CD4-positive, alpha-beta T cell (primary cell): ENCODE measurements around the gene FKBP2. TPM values are rescaled to one million over a fixed set of nuclear protein-coding genes. Genes with fewer than 3 reads are reported as not detected.

Experiments
- ATAC-seq: fragments of 200-7000 bp; cut with Tn5 transposase; one replicate; pipeline ENCODE4 v1.10.0; 2022; ENCODE audit warnings: mild to moderate bottlenecking; ENCODE audit not compliant: poor library complexity
- CTCF ChIA-PET: fragments of 350-600 bp; sonication (Branson Sonifier 250); formaldehyde crosslinking; loops from one replicate; lab custom pipeline; 2021; ENCODE audit warnings: antibody characterized with exemption, inconsistent platforms; lab: Charles Lee
- POLR2A ChIA-PET: fragments of 350-600 bp; sonication (Branson Sonifier 250); formaldehyde crosslinking; loops from one replicate; lab custom pipeline; 2021; ENCODE audit warnings: antibody characterized with exemption, inconsistent platforms; lab: Charles Lee
- DNase-seq, 14 experiments: peaks; one replicate each; pipeline ENCODE4 v3.0.0-alpha.2; 2013 to 2020; ENCODE audit warnings: mixed read lengths in 2 of 14
- H3K27ac ChIP-seq, 2 donors: one replicate each; pipeline versions ENCODE4 v1.5.1 to v1.7.0; 2013; ENCODE audit warnings: low read length in 2 of 2, low read depth in 1 of 2, mild to moderate bottlenecking in 1 of 2
- H3K27me3 ChIP-seq, 2 experiments: 1 replicate in 1 of 2; 2 replicates in 1 of 2; pipeline versions ENCODE4 v1.6.1 to v1.7.0; 2013; ENCODE audit warnings: low read length in 2 of 2, control low read depth in 1 of 2, mild to moderate bottlenecking in 1 of 2, moderate library complexity in 1 of 2; ENCODE audit not compliant: insufficient read depth in 2 of 2, control insufficient read depth in 1 of 2
- H3K36me3 ChIP-seq: one replicate; pipeline ENCODE4 v1.6.1; 2013; ENCODE audit warnings: low read length, control low read depth; ENCODE audit not compliant: insufficient read depth
- H3K4me1 ChIP-seq: one replicate; pipeline ENCODE4 v1.6.1; 2013; ENCODE audit warnings: low read length, control low read depth; ENCODE audit not compliant: insufficient read depth
- H3K4me3 ChIP-seq: one replicate; pipeline ENCODE4 v1.5.1; 2013; ENCODE audit warnings: mild to moderate bottlenecking, low read length, moderate library complexity
- H3K9me3 ChIP-seq, 2 experiments: 1 replicate in 1 of 2; 2 replicates in 1 of 2; pipeline versions ENCODE4 v1.6.1 to v1.7.0; 2013; ENCODE audit warnings: low read length in 2 of 2, mild to moderate bottlenecking in 2 of 2, control low read depth in 1 of 2, moderate library complexity in 1 of 2; ENCODE audit not compliant: control insufficient read depth in 1 of 2, insufficient read depth in 1 of 2
- H3K27ac Mint-ChIP-seq: one replicate; pipeline ENCODE4 v1.8.0; 2020; ENCODE audit warnings: mixed read lengths
- H3K27me3 Mint-ChIP-seq: one replicate; pipeline ENCODE4 v1.8.0; 2021; ENCODE audit warnings: mixed read lengths
- H3K36me3 Mint-ChIP-seq: one replicate; pipeline ENCODE4 v1.8.0; 2021; ENCODE audit warnings: low read depth, mixed read lengths
- H3K4me1 Mint-ChIP-seq: one replicate; pipeline ENCODE4 v1.8.0; 2021; ENCODE audit warnings: low read depth, mixed read lengths
- H3K4me3 Mint-ChIP-seq: one replicate; pipeline ENCODE4 v1.8.0; 2020; ENCODE audit warnings: mild to moderate bottlenecking, mixed read lengths
- H3K9me3 Mint-ChIP-seq: one replicate; pipeline ENCODE4 v1.8.0; 2020; ENCODE audit warnings: mixed read lengths
- CTCF ChIP-seq: fragments of 200-600 bp; IDR thresholded peaks from one replicate; pipeline ENCODE4 v1.8.0; 2022; ENCODE audit warnings: antibody characterized with exemption, mild to moderate bottlenecking
- intact Hi-C, 2 experiments: fragments of 100-400 bp; cut with DNase I in 1 of 2; cut with micrococcal nuclease in 1 of 2; formaldehyde crosslinking; loops; one replicate each; pipeline versions ENCODE4 v1.15.1 to v1.9.0; 2023 to 2025; cut with DNase I, micrococcal nuclease
- total RNA-seq, 174 experiments: library from RNA in 2 of 174; stranded (reverse) in 2 of 174; gene quantifications; one replicate each; pipeline ENCODE4 v1.2.3 and lab custom pipeline; 2021 to 2026

FKBP2 gene
- total RNA-seq, 2 experiments from 2014 or later = 11.2 to 14.6 TPM

GRCh38 chr11:64210301-64211020 lies 30.4 kb upstream of the FKBP2 start:
- Histone ChIP-seq H3K27ac (no peak overlapping the region), H3K9me3 (no peaks in the 10 kb centered on the region), H3K4me1 (peaks cover 46% of the 10 kb centered on the region), H3K4me3 (no peak overlapping the region), H3K27me3 (no peaks in the 10 kb centered on the region), H3K36me3 (peaks cover 57% of the 10 kb centered on the region)
- no peak for ATAC-seq
- Mint-ChIP-seq H3K4me1 (peaks cover 36% of the 10 kb centered on the region), H3K27me3 (no peaks in the 10 kb centered on the region), H3K4me3 (no peak overlapping the region), H3K9me3 (no peaks in the 10 kb centered on the region), H3K27ac (no peak overlapping the region), H3K36me3 (peaks cover 77% of the 10 kb centered on the region)
- ChIA-PET POLR2A (interaction anchor here (1.5 to 7.1 kb wide), 3 partner anchors 15 to 31 kb away, joined by 4 to 116 read pairs (median 5); partner anchors contain the start of genes FKBP2, NUDT22, STIP1 and TRPT1), CTCF (no interaction called here)
- TF ChIP-seq CTCF = no peak
- intact Hi-C loops = no loop called here
- no peak for DNase-seq

- H3K4me3 ChIP-seq = no peak overlapping the region
- H3K4me1 ChIP-seq = peaks cover 37% of the 10 kb centered on the region
- H3K36me3 ChIP-seq = peaks cover 60% of the 10 kb centered on the region
- Mint-ChIP-seq H3K4me3 (no peak overlapping the region), H3K36me3 (peaks cover 81% of the 10 kb centered on the region), H3K9me3 (no peaks in the 10 kb centered on the region), H3K4me1 (peaks cover 28% of the 10 kb centered on the region), H3K27ac (no peak overlapping the region), H3K27me3 (no peaks in the 10 kb centered on the region)
- DNase-seq (no peak), ATAC-seq (no peak)
- POLR2A ChIA-PET = interaction anchor here (1.3 to 1.6 kb wide), 2 partner anchors 12 to 30 kb away, joined by 5 read pairs; partner anchors contain the start of gene FKBP2
- TF ChIP-seq CTCF = no peak
- no peak overlapping the region for H3K27ac ChIP-seq
- intact Hi-C loops = no loop called here
- H3K27me3 ChIP-seq = no peaks in the 10 kb centered on the region
- CTCF ChIA-PET = interaction anchor here (1.0 kb wide), 1 partner anchor 89 kb away, joined by 3 read pairs; no protein-coding TSS in a partner anchor
- no peaks in the 10 kb centered on the region for H3K9me3 ChIP-seq
Observed at GRCh38 chr11:64211181-64211872, 29.6 kb upstream of the FKBP2 start.

- Mint-ChIP-seq H3K4me1 (peaks cover 8% of the 10 kb centered on the region), H3K36me3 (peaks cover 61% of the 10 kb centered on the region), H3K27me3 (no peaks in the 10 kb centered on the region), H3K27ac (no peak overlapping the region), H3K9me3 (no peaks in the 10 kb centered on the region), H3K4me3 (no peak overlapping the region)
- Histone ChIP-seq H3K36me3 (peaks cover 70% of the 10 kb centered on the region), H3K27me3 (no peaks in the 10 kb centered on the region), H3K4me1 (peaks cover 2% of the 10 kb centered on the region), H3K9me3 (no peaks in the 10 kb centered on the region), H3K27ac (no peak overlapping the region), H3K4me3 (no peak overlapping the region)
- ATAC-seq = no peak
- CTCF ChIA-PET = interaction anchor here (1.1 to 1.3 kb wide), 3 partner anchors 12 to 34 kb away, joined by 3 to 4 read pairs (median 3); no protein-coding TSS in a partner anchor
- intact Hi-C loops = no loop called here
- TF ChIP-seq CTCF = no peak
- POLR2A ChIA-PET = interaction anchor here (1.1 to 3.5 kb wide), 5 partner anchors 9 to 31 kb away, joined by 3 to 15 read pairs (median 3); partner anchors contain the start of genes FERMT3, NUDT22, PPP1R14B and STIP1
- DNase-seq = no peak
Observed at GRCh38 chr11:64216879-64217278, 24.0 kb upstream of the FKBP2 start.
